ENCODE results near the gene SIX5. TPM values are rescaled to one million over a fixed set of nuclear protein-coding genes. Genes with fewer than 3 reads are reported as not detected.

SIX5 gene
- total and polyA plus RNA-seq, 9 of the 15 experiments (the other 6 are each of a cell fraction or from before 2014, with no cell fraction given), result 1.4 to 17.2 (median 7.4) TPM; not detected in 2

- TF ChIP-seq, protein P1, sequence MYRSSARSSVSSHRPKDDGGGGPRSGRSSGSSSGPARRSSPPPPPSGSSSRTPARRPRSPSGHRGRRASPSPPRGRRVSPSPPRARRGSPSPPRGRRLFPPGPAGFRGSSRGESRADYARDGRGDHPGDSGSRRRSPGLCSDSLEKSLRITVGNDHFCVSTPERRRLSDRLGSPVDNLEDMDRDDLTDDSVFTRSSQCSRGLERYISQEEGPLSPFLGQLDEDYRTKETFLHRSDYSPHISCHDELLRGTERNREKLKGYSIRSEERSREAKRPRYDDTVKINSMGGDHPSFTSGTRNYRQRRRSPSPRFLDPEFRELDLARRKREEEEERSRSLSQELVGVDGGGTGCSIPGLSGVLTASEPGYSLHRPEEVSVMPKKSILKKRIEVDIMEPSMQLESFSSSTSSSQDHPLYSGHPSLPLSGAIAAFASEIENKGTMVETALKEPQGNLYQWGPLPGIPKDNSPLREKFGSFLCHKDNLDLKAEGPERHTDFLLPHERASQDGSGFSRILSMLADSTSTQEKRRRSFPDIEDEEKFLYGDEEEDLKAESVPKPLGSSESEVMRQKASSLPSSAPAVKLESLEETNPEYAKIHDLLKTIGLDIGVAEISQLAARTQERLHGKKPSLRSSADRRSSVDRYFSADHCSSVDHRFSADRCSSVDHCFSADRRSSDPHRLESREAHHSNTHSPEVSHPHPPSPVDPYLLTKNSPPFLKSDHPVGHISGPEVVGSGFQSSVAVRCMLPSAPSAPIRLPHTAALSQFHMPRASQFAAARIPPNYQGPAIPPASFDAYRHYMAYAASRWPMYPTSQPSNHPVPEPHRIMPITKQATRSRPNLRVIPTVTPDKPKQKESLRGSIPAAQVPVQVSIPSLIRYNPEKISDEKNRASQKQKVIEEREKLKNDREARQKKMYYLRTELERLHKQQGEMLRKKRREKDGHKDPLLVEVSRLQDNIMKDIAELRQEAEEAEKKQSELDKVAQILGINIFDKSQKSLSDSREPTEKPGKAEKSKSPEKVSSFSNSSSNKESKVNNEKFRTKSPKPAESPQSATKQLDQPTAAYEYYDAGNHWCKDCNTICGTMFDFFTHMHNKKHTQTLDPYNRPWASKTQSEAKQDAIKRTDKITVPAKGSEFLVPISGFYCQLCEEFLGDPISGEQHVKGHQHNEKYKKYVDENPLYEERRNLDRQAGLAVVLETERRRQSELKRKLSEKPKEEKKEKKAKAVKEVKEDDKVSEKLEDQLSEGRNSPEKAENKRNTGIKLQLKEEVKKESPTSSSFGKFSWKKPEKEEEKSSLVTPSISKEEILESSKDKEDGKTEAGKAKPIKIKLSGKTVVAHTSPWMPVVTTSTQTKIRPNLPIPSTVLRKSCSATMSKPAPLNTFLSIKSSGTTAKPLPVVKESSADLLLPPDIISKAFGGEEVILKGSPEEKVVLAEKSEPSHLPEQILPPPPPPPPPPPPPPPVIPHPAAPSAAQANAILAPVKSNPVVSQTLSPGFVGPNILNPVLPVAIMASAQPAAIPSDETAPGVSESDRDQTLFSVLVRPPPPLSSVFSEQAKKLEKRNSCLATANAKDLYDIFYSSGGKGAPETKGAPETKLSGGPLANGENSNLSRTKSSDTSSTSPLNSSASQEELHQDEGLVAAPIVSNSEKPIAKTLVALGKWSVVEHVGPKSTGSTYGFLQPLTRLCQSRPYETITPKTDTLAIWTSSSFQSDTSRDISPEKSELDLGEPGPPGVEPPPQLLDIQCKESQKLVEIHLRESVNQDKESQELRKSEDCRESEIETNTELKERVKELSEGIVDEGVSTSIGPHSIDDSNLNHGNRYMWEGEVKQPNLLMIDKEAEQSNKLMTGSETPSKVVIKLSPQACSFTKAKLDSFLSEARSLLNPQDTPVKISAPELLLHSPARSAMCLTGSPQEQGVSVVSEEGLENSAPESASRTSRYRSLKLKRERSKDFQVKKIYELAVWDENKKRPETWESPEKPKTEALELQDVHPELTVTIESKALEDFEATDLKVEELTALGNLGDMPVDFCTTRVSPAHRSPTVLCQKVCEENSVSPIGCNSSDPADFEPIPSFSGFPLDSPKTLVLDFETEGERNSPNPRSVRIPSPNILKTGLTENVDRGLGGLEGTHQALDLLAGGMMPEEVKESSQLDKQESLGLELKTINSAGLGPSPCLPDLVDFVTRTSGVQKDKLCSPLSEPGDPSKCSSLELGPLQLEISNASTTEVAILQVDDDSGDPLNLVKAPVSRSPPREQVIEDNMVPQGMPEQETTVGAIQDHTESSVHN (IDR thresholded peaks at IDR 0.05; ENCODE audit: borderline replicate concordance in 1 of 2, low read depth in 1 of 2), result peak in 1 of 2 experiments; percentile 82; a peak in 2 of 4 replicates
- TF ChIP-seq SUPT5H (IDR thresholded peaks at IDR 0.05), result peak; percentile 76
- TF ChIP-seq, protein P2, sequence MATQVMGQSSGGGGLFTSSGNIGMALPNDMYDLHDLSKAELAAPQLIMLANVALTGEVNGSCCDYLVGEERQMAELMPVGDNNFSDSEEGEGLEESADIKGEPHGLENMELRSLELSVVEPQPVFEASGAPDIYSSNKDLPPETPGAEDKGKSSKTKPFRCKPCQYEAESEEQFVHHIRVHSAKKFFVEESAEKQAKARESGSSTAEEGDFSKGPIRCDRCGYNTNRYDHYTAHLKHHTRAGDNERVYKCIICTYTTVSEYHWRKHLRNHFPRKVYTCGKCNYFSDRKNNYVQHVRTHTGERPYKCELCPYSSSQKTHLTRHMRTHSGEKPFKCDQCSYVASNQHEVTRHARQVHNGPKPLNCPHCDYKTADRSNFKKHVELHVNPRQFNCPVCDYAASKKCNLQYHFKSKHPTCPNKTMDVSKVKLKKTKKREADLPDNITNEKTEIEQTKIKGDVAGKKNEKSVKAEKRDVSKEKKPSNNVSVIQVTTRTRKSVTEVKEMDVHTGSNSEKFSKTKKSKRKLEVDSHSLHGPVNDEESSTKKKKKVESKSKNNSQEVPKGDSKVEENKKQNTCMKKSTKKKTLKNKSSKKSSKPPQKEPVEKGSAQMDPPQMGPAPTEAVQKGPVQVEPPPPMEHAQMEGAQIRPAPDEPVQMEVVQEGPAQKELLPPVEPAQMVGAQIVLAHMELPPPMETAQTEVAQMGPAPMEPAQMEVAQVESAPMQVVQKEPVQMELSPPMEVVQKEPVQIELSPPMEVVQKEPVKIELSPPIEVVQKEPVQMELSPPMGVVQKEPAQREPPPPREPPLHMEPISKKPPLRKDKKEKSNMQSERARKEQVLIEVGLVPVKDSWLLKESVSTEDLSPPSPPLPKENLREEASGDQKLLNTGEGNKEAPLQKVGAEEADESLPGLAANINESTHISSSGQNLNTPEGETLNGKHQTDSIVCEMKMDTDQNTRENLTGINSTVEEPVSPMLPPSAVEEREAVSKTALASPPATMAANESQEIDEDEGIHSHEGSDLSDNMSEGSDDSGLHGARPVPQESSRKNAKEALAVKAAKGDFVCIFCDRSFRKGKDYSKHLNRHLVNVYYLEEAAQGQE (IDR thresholded peaks at IDR 0.05; ENCODE audit: borderline replicate concordance), result no peak; the same call in 1 of the 2 replicates
- TF ChIP-seq, protein P2 (CRISPR knock-in tag; IDR thresholded peaks at IDR 0.05; ENCODE audit: low read depth), result no peak
- TF ChIP-seq LCOR (CRISPR knock-in tag; IDR thresholded peaks at IDR 0.05), result no peak
- no peak for TF ChIP-seq ZNF263 (CRISPR knock-in tag; IDR thresholded peaks at IDR 0.05; ENCODE audit: borderline replicate concordance)
- TF ChIP-seq CBX1 (IDR thresholded peaks at IDR 0.05; ENCODE audit: low read depth), result no peak
- peak; percentile 63; the same call in 1 of the 2 replicates for TF ChIP-seq KLF16 (IDR thresholded peaks at IDR 0.05)
- no peak for TF ChIP-seq GATA2 (CRISPR knock-in tag; IDR thresholded peaks at IDR 0.05)
- no peak for TF ChIP-seq CCAR2 (IDR thresholded peaks at IDR 0.05; ENCODE audit: low read depth, low read length)
- peak; percentile 97 for TF ChIP-seq CTBP1 (IDR thresholded peaks at IDR 0.05; ENCODE audit: borderline replicate concordance)
- no peak for TF ChIP-seq ZNF551 (CRISPR knock-in tag; IDR thresholded peaks at IDR 0.05)
Measured at GRCh38 chr19:45768984-45769782, at the start of gene SIX5 (continued).
